SU-DHL-6 (cell line): ENCODE results near the gene NFE2L1.

Source experiments
- EZH2phosphoT487 ChIP-seq: fragments of 200-600 bp; sonication (generic), shearing (Covaris generic); conservative IDR thresholded peaks from 2 replicates; pipeline ENCODE4 v1.6.1; 2018; ENCODE audit warnings: mild to moderate bottlenecking, antibody characterized with exemption, low read length, moderate library complexity, mixed read lengths
- TF ChIP-seq, protein P1 (sequence below): fragments of 200-600 bp; sonication (generic); IDR thresholded peaks from one replicate; pipeline ENCODE4 v1.5.1; 2017; ENCODE audit warnings: antibody characterized with exemption, mild to moderate bottlenecking, low read length, moderate library complexity; ENCODE audit not compliant: insufficient read depth, poor library complexity, severe bottlenecking

DNA sequence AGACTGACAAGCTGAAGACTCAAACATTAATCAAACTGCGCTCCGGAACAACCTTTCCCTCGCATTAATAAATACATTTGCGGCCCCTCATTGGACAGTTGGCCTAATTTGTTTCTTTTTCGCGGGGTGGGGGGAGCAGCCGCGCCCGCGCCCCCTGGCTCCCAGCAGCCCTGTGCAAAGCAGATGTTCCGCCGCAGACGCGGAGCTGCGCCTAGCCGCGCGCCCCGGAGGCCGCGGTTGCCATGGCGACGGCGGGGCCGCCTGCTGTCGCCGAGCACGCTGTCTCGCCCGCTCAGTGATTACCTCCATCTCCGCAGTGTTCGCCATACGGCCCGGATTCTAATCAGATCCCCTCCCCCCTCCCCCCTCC lies 36.0 kb upstream of the NFE2L1 start:
- TF ChIP-seq, protein P1, sequence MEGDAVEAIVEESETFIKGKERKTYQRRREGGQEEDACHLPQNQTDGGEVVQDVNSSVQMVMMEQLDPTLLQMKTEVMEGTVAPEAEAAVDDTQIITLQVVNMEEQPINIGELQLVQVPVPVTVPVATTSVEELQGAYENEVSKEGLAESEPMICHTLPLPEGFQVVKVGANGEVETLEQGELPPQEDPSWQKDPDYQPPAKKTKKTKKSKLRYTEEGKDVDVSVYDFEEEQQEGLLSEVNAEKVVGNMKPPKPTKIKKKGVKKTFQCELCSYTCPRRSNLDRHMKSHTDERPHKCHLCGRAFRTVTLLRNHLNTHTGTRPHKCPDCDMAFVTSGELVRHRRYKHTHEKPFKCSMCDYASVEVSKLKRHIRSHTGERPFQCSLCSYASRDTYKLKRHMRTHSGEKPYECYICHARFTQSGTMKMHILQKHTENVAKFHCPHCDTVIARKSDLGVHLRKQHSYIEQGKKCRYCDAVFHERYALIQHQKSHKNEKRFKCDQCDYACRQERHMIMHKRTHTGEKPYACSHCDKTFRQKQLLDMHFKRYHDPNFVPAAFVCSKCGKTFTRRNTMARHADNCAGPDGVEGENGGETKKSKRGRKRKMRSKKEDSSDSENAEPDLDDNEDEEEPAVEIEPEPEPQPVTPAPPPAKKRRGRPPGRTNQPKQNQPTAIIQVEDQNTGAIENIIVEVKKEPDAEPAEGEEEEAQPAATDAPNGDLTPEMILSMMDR, result no peak
- TF ChIP-seq EZH2phosphoT487, result no peak
